Immature natural killer cell (primary cell): ENCODE data around the gene PARD3B. TPM values are rescaled to one million over a fixed set of nuclear protein-coding genes. Genes with fewer than 3 reads are reported as not detected.

Experiments used
- DNase-seq, 3 donors: peaks; one replicate each; pipeline ENCODE4 v3.0.0; 2022; ENCODE audit warnings: mixed read lengths in 1 of 3
- H3K27ac Mint-ChIP-seq, 6 donors: one replicate each; pipeline ENCODE4 v1.8.0; 2020; ENCODE audit warnings: mixed read lengths in 6 of 6, mild to moderate bottlenecking in 5 of 6, inconsistent platforms in 4 of 6, moderate library complexity in 3 of 6
- H3K27me3 Mint-ChIP-seq, 3 donors: one replicate each; pipeline ENCODE4 v1.8.0; 2020 to 2021; ENCODE audit warnings: low read depth in 3 of 3, mild to moderate bottlenecking in 3 of 3, mixed read lengths in 3 of 3, moderate library complexity in 3 of 3, inconsistent platforms in 1 of 3
- H3K36me3 Mint-ChIP-seq, 3 donors: one replicate each; pipeline ENCODE4 v1.8.0; 2020; ENCODE audit warnings: mixed read lengths in 3 of 3, inconsistent platforms in 2 of 3, mild to moderate bottlenecking in 2 of 3
- H3K4me1 Mint-ChIP-seq, 2 donors: one replicate each; pipeline ENCODE4 v1.8.0; 2020; ENCODE audit warnings: inconsistent platforms in 2 of 2, mild to moderate bottlenecking in 2 of 2, mixed read lengths in 2 of 2, moderate library complexity in 1 of 2
- H3K4me3 Mint-ChIP-seq, 5 donors: one replicate each; pipeline ENCODE4 v1.8.0; 2020; ENCODE audit warnings: mild to moderate bottlenecking in 5 of 5, mixed read lengths in 5 of 5, inconsistent platforms in 3 of 5, moderate library complexity in 3 of 5
- H3K9me3 Mint-ChIP-seq, 6 donors: one replicate each; pipeline ENCODE4 v1.8.0; 2020; ENCODE audit warnings: mild to moderate bottlenecking in 6 of 6, mixed read lengths in 6 of 6, inconsistent platforms in 4 of 6, moderate library complexity in 3 of 6
- polyA plus RNA-seq, 3 donors: library from polyadenylated mRNA; unstranded; fragments of 300-500 nt; fragmentation: Illumina TruSeq; gene quantifications; one replicate each; pipeline ENCODE4 v1.2.3, GENCODE V29; 2021

PARD3B gene
- polyA plus RNA-seq, 3 donors from 2014 or later = not detected

DNA sequence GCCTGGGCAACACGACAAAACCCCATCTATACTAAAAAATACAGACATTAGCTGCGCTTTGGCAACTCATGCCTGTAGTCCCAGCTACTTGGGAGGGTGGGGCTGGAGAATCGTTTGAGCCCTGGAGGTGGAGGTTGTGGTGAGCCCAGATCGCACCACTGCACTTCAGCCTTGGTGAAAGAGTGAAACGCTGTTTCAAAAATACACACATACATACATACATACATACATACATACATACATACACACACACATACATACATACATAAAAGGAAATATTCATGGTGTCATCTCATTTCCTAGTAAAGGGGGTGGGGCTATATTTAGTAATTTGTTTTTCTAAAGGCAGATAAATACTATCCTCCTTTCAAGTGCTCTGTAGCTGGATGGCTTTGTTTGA, 205.1 kb downstream of the PARD3B start:
- Mint-ChIP-seq H3K4me3 (no peak overlapping the region), H3K36me3 (no peaks in the 10 kb centered on the region), H3K27ac (no peak overlapping the region), H3K9me3 (peaks cover 0 to 6% (median 2%) of the 10 kb centered on the region in 6 donors), H3K27me3 (peaks cover 0 to 1% (median 0%) of the 10 kb centered on the region in 3 donors), H3K4me1 (no peaks in the 10 kb centered on the region)
- DNase-seq = no peak

DNA sequence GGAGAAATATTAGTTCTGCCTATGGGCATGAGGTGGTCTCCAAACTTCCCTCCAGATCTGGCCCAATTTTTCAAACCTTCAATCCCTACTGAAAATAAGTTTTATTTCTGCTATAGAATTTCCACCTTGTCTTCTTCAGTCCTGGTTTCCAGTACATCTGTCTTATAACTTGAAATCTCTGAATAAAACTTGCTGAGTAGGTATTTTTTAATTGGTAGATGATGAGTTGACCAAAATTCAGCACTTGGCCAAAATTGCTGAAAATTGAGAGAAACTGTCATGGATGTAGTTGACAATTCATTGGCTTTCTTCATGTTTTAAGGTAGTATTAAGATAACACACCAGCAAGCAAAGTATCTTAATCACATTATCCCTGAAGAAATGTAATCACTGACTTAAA, 206.2 kb downstream of the PARD3B start:
- H3K27ac Mint-ChIP-seq = no peak overlapping the region

GRCh38 chr2:204753841-204754240, 208.6 kb downstream of the PARD3B start:
- Mint-ChIP-seq H3K4me1 (no peaks in the 10 kb centered on the region), H3K4me3 (no peak overlapping the region), H3K36me3 (no peaks in the 10 kb centered on the region), H3K9me3 (peaks cover 0 to 9% (median 0%) of the 10 kb centered on the region in 6 donors), H3K27ac (no peak overlapping the region), H3K27me3 (peaks cover 0 to 1% (median 0%) of the 10 kb centered on the region in 3 donors)
- no peak for DNase-seq

More for the DNA sequence above, 206.2 kb downstream of the PARD3B start:
- Mint-ChIP-seq H3K27me3 (peaks cover 0 to 1% (median 0%) of the 10 kb centered on the region in 3 donors), H3K36me3 (no peaks in the 10 kb centered on the region), H3K4me1 (no peaks in the 10 kb centered on the region), H3K4me3 (no peak overlapping the region), H3K9me3 (peaks cover 0 to 9% (median 0%) of the 10 kb centered on the region in 6 donors)
- no peak for DNase-seq

DNA sequence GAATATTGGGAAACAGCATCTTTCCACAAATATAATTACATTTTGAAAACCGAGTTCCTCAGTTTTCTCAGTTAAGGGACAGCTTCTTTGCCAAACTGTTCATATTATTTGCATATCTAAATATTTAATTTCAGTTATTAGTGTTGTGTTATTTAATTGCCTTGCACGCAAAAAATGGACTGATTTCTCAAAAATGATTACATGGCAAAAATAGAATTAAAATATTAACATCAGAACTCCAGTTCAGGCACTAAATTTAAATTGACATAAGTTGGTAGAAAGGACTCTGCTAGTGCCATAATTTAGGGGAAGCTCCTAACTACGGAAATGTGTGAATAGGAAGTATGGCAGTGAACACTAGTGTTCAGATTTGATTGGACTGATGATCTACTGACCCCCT, 209.6 kb downstream of the PARD3B start:
- peaks cover 0 to 8% (median 0%) of the 10 kb centered on the region in 6 donors for H3K9me3 Mint-ChIP-seq
- H3K27me3 Mint-ChIP-seq = peaks cover 0 to under 1% (median 0%) of the 10 kb centered on the region in 3 donors
- no peaks in the 10 kb centered on the region for H3K4me1 Mint-ChIP-seq
- no peak overlapping the region for H3K27ac Mint-ChIP-seq
- no peak for DNase-seq
- H3K36me3 Mint-ChIP-seq = no peaks in the 10 kb centered on the region
- H3K4me3 Mint-ChIP-seq = no peak overlapping the region

DNA sequence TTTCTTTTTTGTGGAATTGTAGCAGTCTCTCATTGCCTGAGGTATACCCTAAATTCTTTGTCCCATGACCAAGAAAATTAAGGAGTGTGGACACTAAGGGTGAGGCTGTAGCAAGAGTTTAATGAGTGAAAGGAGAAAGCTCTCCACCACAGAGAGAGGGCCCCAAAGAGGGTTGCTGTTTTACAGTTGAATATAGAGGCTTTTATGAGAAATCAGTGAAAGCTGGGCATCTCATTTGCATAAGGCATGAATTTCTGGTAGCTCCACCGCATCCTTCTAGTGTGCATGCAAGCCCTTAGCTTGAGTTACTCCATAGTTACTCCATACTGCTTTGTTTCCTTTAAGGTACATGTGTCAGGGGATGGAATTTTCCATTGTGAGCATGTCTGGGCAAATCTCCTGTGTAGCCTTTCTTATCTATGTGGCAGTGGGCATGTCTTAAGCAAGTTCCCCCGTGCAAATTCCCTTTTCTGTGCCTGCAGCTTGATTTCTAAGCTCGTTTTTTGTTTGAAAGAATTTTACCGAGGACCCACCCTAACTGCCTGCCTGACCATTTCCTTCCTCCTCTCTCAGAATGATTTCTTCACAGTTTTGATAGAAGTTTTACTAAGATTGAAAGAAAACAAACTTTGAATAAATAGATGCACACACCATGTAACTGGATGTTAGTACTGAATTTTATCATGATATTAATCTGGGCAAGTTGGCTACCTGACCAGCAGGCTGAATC, 218.9 kb downstream of the PARD3B start:
- Mint-ChIP-seq H3K4me3 (no peak overlapping the region), H3K27me3 (no peaks in the 10 kb centered on the region), H3K9me3 (peaks cover 0 to 13% (median 10%) of the 10 kb centered on the region in 6 donors), H3K27ac (no peak overlapping the region), H3K36me3 (peaks cover 0 to 3% (median 0%) of the 10 kb centered on the region in 3 donors), H3K4me1 (no peaks in the 10 kb centered on the region)
- DNase-seq = no peak

- no peak overlapping the region for H3K27ac Mint-ChIP-seq
- peaks cover 0 to 2% (median 0%) of the 10 kb centered on the region in 6 donors for H3K9me3 Mint-ChIP-seq
- peaks cover 0 to 2% (median 0%) of the 10 kb centered on the region in 3 donors for H3K27me3 Mint-ChIP-seq
- H3K4me3 Mint-ChIP-seq = no peak overlapping the region
- no peaks in the 10 kb centered on the region for H3K4me1 Mint-ChIP-seq
- no peaks in the 10 kb centered on the region for H3K36me3 Mint-ChIP-seq
- DNase-seq = no peak
Measured at GRCh38 chr2:204770735-204771134, 225.5 kb downstream of the PARD3B start.

GRCh38 chr2:204771721-204772120, 226.4 kb downstream of the PARD3B start:
- no peak for DNase-seq
- Mint-ChIP-seq H3K36me3 (no peaks in the 10 kb centered on the region), H3K4me1 (no peaks in the 10 kb centered on the region)

DNA sequence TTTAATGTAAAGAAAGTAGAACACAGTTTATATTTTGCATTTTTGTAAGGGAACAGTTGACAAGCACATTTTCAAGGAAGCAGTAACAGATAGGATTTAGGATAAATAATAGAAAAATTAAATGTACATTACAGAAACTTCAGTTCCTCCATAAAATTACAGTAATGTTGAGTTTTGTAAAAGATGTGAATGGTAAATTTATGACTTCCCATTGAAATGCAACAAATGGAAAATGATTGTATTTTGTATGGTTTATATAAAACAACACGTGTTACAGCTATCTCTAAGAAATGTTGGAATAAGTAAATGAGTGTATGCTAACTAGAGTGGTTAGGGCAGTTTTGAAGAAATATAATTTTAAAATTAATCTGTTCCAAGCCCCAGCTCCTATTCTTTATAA, 227.3 kb downstream of the PARD3B start:
- no peaks in the 10 kb centered on the region for H3K36me3 Mint-ChIP-seq
- no peaks in the 10 kb centered on the region for H3K4me1 Mint-ChIP-seq
- no peak overlapping the region for H3K4me3 Mint-ChIP-seq
- H3K27ac Mint-ChIP-seq = no peak overlapping the region
- DNase-seq = no peak
- H3K9me3 Mint-ChIP-seq = peaks cover 0 to 6% (median 0%) of the 10 kb centered on the region in 6 donors
- peaks cover 0 to 2% (median 0%) of the 10 kb centered on the region in 3 donors for H3K27me3 Mint-ChIP-seq

More at GRCh38 chr2:204771721-204772120, 226.4 kb downstream of the PARD3B start:
- H3K9me3 Mint-ChIP-seq = peaks cover 0 to 6% (median 0%) of the 10 kb centered on the region in 6 donors
- no peak overlapping the region for H3K4me3 Mint-ChIP-seq
- peaks cover 0 to 2% (median 0%) of the 10 kb centered on the region in 3 donors for H3K27me3 Mint-ChIP-seq
- H3K27ac Mint-ChIP-seq = no peak overlapping the region

DNA sequence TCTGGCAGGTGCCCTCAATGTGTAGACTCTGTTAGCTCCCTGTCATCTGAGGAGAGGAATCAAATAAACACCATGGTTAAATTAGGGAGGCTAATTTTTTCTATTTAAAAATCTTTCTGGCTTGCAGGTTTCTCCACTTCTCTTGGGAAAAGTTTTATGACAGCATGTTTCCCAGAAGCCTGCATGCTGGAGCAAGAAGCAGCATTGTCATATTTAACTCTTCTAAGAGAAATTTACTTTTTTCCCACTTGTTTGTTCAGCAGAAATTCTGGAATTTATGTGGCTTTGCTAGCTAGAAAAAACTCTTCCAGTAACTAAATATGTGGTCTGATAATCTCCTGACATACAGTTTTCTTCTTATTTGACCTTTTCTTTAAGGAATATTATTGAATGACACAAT, 230.5 kb downstream of the PARD3B start:
- Mint-ChIP-seq H3K4me1 (no peaks in the 10 kb centered on the region), H3K36me3 (no peaks in the 10 kb centered on the region), H3K27me3 (peaks cover 0 to 2% (median 0%) of the 10 kb centered on the region in 3 donors), H3K9me3 (peaks cover 0 to 11% (median 1%) of the 10 kb centered on the region in 6 donors), H3K4me3 (no peak overlapping the region), H3K27ac (no peak overlapping the region)
- DNase-seq = no peak

DNA sequence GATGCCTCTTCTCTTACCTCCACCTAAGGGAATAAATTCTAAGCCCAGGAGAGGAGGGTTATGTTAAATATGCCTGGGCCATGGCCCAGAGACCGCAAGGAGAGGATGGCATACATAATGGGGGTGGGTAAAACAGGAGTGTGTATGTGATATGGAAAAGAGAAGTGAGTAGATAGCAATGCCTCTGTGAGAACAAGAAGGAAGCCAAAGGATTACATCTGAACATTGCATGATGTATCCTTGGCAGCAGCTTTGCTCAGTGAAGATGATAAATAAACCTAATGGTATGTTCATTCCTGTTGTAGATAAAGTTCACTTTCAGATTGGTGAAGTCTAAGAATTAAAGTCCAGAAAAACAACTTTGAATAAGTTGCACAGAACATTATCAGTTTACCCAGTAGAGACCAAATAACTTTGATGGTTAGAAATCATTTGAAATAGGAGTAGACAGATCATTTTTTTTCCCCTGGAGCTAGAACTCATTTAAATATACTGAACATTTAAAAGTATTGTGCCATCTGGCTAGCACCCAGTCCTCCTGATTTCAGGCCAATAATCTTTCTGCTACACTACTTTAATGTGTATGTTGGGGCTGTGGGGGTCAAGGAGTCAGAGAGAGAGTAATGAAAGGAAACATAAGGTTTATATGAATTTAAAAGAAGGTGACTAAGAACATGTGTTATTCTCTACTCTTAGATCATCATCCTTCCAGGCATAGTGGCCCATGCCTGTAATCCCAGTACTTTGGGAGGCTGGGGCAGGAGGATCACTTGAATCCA, 231.7 kb downstream of the PARD3B start:
- DNase-seq = no peak
- no peaks in the 10 kb centered on the region for H3K36me3 Mint-ChIP-seq
- H3K9me3 Mint-ChIP-seq = peaks cover 0 to 9% (median 1%) of the 10 kb centered on the region in 6 donors
- peaks cover 0 to 2% (median 0%) of the 10 kb centered on the region in 3 donors for H3K27me3 Mint-ChIP-seq
- H3K27ac Mint-ChIP-seq = no peak overlapping the region
- no peak overlapping the region for H3K4me3 Mint-ChIP-seq
- no peaks in the 10 kb centered on the region for H3K4me1 Mint-ChIP-seq

- H3K4me3 Mint-ChIP-seq = no peak overlapping the region
- H3K27ac Mint-ChIP-seq = no peak overlapping the region
- no peaks in the 10 kb centered on the region for H3K4me1 Mint-ChIP-seq
- H3K9me3 Mint-ChIP-seq = peaks cover 0 to 9% (median 1%) of the 10 kb centered on the region in 6 donors
- H3K27me3 Mint-ChIP-seq = peaks cover 0 to 2% (median 0%) of the 10 kb centered on the region in 3 donors
- H3K36me3 Mint-ChIP-seq = no peaks in the 10 kb centered on the region
- no peak for DNase-seq
Measured at GRCh38 chr2:204779771-204780170, 234.5 kb downstream of the PARD3B start.

- H3K27ac Mint-ChIP-seq = no peak overlapping the region
- no peak overlapping the region for H3K4me3 Mint-ChIP-seq
- no peak for DNase-seq
- no peaks in the 10 kb centered on the region for H3K36me3 Mint-ChIP-seq
- no peaks in the 10 kb centered on the region for H3K4me1 Mint-ChIP-seq
- H3K9me3 Mint-ChIP-seq = peaks cover 0 to 10% (median 0%) of the 10 kb centered on the region in 6 donors
- H3K27me3 Mint-ChIP-seq = peaks cover 0 to 2% (median 0%) of the 10 kb centered on the region in 3 donors
Measured at GRCh38 chr2:204781941-204782340, 236.7 kb downstream of the PARD3B start.

DNA sequence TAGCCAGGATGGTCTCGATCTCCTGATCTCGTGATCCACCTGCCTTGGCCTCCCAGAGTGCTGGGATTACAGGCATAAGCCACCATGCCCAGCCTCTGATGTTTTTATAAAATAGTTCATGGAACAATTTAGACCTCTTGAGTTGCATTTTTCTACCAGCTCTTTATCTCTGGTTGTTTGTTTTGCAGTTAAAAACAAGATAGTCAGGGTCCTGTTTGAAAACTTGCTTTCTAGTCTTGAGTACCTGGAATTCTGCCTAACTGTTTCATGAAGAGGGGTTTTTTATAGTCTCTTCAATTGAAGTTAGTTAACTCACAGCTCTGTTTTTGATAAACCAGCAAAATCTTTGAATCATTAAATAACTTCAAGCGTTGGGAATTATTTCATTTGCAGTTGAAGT, 244.8 kb downstream of the PARD3B start:
- Mint-ChIP-seq H3K4me1 (no peaks in the 10 kb centered on the region), H3K27ac (no peak overlapping the region), H3K9me3 (peaks cover 0 to 5% (median 0%) of the 10 kb centered on the region in 6 donors), H3K27me3 (peaks cover 0 to 4% (median 0%) of the 10 kb centered on the region in 3 donors), H3K36me3 (no peaks in the 10 kb centered on the region), H3K4me3 (no peak overlapping the region)
- no peak for DNase-seq

DNA sequence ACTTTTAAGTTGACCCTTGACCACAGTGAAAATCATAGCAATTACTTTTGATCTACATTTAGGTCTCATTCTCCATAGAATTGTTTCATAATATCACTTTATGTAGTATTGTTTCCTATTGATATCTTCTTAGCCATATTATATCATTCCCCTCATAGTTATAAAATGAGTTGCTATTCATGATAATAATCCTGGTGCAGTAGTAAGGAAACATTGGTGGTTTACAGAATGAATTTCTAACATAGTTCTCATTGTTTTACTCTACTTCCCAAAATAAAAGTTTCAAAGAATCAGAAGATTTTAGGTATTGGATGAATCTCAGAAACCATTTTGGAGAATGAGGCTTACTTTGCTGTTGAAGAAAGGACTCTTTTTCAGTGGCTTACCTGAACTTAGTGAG, 246.0 kb downstream of the PARD3B start:
- Mint-ChIP-seq H3K4me3 (no peak overlapping the region), H3K27me3 (peaks cover 0 to 4% (median 0%) of the 10 kb centered on the region in 3 donors), H3K4me1 (no peaks in the 10 kb centered on the region), H3K9me3 (peaks cover 0 to 3% (median 0%) of the 10 kb centered on the region in 6 donors), H3K27ac (no peak overlapping the region), H3K36me3 (no peaks in the 10 kb centered on the region)
- DNase-seq = no peak
